HuH-7.5 (cell line): ENCODE results near the gene ZNF541.

Source experiments
- DNase-seq: peaks from one replicate; pipeline ENCODE4 v3.0.0; 2011; ENCODE audit warnings: low spot score

The ZNF541 gene

DNA sequence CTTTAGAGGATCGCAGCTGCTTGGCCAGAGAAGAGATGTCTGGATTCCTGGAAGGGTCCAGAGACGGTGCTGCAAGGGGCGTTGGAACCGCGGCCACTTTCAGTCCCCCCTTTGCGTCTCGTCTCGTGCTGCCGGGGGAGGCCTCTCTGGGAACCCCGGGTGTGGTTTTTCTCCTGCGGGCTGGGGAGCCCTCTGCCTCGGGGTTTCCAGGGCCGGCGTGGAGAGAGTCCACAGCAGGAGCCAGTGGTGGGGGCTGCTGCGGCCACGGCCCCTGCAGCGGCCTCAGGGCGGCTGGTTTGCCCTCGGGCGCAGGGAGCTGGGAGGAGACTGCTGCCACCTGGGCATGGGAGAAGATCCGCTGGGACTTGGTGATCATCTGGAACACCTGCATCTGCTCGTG is 28.5 kb downstream of the ZNF541 start:
- DNase-seq, result no peak

DNA sequence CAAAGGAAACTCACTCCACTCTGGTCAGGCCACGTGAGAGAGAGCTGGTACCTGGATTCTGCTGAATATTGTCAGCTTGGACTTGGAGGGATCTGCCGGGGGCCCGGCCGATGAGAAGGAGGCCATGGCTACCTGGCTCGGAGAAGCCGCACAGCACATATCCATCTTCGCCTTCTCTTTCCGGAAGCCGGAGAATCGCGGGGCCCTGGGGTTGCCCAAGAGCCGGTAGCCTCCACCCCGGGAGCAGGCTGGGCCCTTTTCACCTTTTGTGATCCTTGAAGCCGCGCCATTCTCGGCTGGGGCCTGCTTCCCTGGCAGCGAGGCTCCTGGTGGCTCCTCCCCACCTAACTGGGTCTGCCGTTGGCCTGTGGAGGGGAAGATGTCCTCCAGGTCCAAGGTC is 28.9 kb downstream of the ZNF541 start:
- no peak for DNase-seq

DNA sequence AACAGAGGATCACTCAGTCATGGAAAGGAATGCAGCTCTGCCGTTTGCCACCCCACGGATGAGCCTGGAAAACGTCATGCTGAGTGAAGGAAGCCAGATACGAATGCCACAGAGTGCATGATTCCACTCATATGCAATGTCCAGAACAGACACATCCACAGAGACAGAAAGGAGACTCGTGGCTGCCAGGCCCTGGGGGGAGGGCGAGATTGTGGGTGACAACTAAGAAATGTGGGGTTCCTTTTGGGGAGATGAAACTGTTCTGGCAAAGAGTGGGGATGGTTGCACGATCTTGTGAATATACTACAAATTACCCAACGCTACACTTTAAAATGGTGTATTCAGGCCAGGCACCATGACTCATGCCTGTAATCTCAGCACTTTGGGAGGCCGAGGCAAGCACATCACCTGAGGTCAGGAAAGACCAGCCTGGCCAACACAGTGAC is 30.9 kb downstream of the ZNF541 start:
- no peak for DNase-seq

DNA sequence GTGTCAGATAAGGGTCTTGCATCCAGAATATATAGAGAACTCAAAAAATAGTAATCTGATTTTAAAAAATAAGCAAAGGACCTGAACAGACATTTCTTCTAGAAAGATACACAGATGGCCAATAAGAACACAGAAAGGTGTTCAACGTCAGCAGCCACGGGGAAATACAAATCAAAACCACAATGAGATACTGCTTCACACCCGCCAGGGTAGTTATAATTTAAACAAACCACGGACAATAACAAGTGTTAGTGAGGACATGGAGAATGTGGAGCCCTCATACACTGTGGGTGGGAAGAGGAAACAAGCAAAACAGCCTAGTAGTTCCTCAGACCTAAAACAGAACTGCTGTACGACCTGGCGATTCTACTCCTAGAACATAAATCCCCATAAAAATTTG is 31.4 kb downstream of the ZNF541 start:
- no peak for DNase-seq

DNA sequence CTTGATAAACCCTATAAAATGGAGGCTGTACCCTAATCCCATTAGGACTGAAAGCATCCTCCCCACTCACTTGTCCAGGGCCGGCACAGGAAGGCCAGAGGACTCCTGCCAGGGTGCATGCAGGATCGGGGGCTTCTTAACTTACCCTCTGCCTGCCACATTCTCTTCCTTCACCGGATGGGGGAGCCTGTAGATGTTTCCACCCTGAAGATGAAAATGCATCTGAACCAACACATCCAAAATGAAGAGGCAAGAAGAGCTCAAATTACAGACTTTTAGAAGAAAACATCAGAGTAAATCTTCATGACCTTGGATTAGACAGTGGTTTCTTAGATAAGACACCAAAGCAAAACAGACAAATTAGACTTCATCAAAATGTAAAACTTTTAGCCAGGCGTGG is 32.2 kb downstream of the ZNF541 start:
- DNase-seq, result no peak

DNA sequence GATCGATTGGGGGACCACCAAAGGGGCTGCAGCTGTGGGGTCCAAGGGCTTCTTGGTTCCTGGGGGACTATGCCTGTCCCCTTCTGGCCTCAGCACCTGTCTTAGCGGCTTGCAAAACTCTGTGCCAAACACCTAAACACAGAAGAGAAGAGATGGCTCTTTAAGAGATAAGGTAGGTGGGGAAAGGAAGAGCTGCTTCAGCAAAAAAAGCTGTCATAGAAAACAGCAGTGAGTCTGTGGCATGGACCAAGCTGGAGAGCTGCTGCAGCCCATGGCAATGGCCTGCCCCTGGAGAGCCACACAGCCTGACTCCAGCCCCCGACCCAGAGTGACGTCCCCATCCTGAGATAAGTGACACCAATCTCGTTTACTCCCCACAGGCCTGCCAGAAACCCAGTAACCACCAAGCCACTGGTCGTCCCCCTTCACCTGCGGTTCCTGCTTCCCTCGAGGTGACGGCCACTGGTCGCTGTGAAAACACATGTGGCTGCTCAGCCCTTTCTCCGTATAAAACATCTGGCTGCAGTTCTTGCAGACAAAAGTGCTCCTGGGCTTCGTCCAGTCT is 33.1 kb downstream of the ZNF541 start:
- no peak for DNase-seq

DNA sequence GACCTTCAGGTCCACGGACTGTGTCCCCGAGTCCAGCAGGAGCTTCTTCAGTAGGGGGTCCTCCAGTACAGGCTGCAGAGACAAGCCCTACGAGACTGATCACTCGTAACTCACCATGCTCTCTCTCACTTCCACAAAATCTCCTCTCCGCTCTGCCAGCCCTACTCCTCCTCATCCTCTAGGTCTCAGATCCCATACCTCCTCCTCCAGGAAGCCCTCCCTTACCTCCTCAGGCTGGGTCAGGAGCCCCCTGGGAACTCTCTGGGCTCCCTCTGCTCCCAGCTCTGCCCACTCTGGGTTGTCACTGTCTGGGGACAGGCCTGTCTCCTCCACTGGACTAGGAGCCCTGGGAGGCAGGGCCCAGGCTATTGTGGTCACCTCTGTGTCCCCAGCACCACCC is 34.1 kb downstream of the ZNF541 start:
- no peak for DNase-seq

DNA sequence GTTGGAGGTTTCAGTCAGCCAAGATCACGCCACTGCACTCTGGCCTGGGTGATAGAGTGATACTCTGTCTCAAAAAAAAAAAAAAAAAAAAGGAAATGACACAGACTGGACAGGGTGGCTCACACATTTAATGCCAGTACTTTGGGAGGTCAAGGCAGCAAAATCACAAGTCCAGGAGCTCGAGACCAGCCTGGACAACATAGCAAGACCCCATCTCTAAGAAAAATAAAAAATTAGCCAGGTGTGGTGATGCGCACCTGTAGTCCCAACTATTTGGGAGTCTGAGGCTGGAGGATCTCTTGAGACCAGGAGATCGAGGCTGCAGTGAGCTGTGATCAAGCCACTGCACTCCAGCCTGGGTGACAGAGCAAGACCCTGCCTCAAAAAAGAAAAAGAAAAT is 35.5 kb downstream of the ZNF541 start:
- DNase-seq, result no peak

DNA sequence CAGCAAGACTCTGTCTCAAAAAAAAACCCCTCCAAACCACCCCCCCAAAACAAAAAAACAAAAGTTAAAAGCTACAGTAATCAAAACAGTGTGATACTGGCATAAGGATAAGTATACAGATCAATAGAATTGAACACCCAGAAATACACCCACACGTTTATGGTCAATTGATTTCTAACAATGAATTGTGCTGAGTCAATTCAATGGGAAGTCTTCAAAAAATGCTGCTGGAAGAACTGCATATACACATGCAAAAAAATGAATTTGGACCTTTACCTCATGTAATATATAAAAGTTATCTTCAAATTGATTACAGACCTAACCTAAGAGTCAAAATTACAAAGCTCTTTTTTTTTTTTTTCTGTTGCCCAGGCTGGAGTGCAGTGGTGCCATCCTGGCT is 38.3 kb downstream of the ZNF541 start:
- DNase-seq, result no peak

DNA sequence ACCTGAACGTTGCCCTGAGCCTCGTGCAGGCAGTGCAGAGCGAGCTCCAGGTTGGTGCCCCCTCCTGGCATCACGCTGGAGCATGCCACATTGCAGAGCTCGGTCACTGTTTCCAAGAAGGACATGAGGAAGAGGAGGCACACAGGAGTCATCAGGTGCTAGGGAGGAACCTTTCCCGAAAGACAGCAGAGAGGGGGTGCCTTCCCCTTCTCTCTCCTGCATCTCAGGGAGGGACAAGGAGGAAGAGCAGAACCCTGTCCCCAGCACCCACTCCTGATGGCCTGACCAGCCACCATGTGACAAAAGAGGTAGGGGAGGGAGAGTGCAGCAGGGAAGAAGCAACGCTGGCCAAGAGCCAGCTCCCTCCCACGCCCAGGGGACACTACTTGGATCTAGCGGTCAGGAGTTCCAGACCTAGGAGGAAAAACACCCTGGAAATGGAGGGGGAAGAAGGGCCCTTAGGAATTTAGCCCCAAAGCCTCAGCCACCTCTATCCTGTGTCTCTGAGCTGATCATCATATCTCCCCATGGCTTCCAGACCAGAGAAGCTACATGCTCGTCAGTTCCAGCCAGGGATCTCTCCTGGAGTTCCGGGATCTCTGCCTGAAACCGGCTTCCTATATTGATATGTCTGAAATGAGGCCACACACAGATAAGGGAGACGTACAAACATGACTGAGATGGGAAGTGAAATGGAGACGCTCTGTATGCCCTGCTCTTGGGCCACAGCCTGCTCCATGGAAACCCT is 41.1 kb downstream of the ZNF541 start:
- DNase-seq, result no peak

DNA sequence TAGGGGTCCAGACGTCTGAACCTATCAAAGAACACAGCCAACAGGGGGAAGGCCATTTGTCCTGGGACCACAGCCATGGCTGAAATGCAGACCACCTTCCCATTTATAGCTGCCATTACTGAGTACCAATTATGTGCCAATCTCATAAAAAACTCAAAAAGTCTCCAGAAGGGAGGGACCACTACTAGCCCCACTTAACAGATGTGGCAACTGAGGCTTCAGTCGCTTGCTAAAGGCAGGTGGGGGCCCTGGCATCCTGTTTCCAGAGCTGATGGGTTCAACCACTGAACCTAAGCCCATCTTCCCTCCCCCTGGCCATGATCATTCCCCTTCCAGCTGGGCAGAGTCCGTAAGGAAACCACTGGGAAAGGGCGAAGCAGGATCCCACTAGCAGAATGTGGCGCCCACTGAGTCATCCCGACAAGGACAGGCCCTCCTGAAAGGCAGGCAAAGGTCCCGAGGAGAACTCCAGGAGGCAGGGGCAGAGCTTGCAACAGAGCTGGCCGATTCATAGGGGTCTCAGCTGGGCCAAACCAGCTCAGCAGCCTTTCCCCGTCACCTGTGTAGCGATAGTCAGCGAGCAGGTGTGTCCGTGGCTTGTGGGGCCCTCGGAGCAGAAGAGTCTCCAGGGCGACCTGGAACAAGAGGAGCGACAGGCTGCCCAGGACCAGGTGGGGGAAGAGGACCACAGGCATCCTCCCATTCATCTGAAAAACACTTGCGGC is 43.8 kb downstream of the ZNF541 start:
- no peak for DNase-seq

DNA sequence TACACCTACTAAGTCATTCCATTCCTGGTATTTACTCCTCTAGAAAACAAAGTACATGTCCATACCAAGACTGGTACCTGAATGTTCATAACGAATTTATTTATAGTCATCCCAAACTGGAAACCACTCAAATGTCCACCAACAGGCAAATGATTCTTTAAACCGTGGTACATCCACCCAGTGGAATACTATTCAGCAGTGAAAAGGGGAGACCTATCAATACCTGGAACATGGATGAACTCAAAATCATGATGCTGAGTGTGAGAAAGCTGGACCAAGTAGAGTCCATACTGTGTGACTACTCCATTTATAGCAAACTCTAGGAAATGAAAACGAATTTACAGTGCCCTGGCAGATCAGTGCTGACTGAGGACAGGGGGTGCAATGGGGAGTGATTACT is 46.1 kb downstream of the ZNF541 start:
- DNase-seq, result no peak

DNA sequence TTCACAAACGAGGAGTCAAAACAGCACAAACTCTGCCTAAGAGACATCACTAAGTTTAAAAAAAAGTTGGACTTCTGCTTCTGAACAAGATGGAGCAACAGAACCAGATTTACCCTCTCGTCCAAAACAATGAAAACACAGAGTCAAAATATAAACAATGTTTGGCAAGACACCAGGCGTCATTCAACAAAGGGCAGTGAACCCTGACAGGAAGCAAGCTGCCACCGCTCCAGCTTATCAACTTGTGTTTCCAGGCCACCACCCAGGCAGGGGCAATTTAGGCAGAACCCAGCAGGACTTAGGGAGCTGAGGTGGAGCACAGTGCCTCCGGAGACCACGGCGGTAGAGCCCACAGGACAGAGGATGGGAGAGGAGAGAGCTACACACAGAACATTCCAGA is 49.5 kb downstream of the ZNF541 start:
- DNase-seq, result peak; percentile 52
